Memory B cell (primary cell): ENCODE data around the gene LATS1.
"Not testable (repeated sequence)": the region's sequence is repeated elsewhere in the genome, so short reads cannot be mapped to it uniquely, and the experiment has no call there.

Experiments used
- ATAC-seq: fragments of 150-1000 bp; cut with Tn5 transposase; 2 replicates; pipeline ENCODE4 v1.10.0; 2021; ENCODE audit warnings: low read depth, mild to moderate bottlenecking, moderate library complexity
- DNase-seq, 2 donors: peaks; one replicate each; pipeline ENCODE4 v3.0.0; 2022; ENCODE audit warnings: low spot score in 2 of 2
- H3K27ac Mint-ChIP-seq: one replicate; pipeline ENCODE4 v1.8.0; 2022; ENCODE audit warnings: mild to moderate bottlenecking, moderate library complexity, mixed read lengths
- H3K27me3 Mint-ChIP-seq: one replicate; pipeline ENCODE4 v1.8.0; 2022; ENCODE audit warnings: mixed read lengths
- H3K36me3 Mint-ChIP-seq: one replicate; pipeline ENCODE4 v1.8.0; 2022; ENCODE audit warnings: mild to moderate bottlenecking, mixed read lengths
- H3K4me1 Mint-ChIP-seq: one replicate; pipeline ENCODE4 v1.8.0; 2022; ENCODE audit warnings: mixed read lengths
- H3K4me3 Mint-ChIP-seq: one replicate; pipeline ENCODE4 v1.8.0; 2022; ENCODE audit warnings: mild to moderate bottlenecking, moderate library complexity, mixed read lengths
- H3K9me3 Mint-ChIP-seq: one replicate; pipeline ENCODE4 v1.8.0; 2022; ENCODE audit warnings: mixed read lengths

LATS1 gene

DNA sequence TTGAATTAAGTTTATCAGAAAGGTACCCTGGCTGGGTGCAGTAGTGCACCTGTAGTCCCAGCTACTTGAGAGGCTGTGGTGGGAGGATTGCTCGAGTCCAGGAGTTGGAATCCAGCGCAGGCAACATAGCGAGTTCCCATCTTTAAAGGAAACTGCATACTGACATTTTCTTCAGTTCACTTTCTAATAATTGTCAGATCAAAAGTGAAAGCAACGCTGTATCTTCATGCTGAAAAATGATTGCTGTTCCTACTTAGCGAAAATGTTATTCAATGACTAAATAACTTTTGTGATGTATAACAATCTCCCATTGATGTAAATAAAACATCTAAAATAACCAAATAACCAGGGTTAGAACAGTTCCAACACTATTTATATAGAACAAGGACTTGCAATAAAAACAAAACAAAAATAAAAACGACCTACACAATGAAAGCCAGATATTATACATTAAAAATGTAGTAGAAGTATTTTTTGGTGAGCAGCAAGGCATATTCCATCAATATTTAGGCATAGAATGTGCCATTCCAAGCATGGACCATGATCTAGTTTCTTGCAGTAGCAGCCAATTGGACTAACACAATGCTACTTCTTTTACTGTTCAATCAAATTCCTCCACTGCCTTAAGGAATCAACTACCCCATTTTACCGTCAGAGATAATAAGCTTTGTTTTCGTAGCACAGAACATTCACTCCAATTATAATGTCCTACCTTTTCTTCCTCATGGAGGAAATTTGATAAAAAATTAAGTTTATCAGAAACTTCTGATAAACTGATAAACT lies 1.5 kb downstream of the LATS1 start:
- Mint-ChIP-seq H3K4me3 (peak overlapping the region; percentile 60), H3K27me3 (no peaks in the 10 kb centered on the region), H3K36me3 (peaks cover 4% of the 10 kb centered on the region), H3K27ac (peak overlapping the region; percentile 55), H3K9me3 (no peaks in the 10 kb centered on the region), H3K4me1 (peaks cover 13% of the 10 kb centered on the region)
- DNase-seq: no peak
- no peak for ATAC-seq

DNA sequence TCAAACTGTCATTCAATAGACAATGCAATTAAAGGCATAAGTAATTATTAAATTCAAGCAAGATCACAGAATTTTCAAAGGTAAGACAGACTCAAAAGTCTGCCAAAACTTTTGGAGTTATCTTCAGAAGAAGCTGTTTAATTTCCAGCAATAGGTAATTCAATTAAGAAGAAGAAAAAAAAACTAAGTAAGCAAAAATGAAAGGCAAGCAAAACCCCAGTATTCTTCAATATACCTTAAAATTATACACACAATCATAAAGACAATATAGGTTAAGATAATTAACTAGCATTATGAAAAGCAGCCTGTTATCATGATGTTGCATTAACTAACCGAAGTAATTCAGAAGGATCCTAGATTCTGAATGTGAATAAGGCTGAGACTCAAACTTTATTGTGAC lies 3.5 kb downstream of the LATS1 start:
- no peaks in the 10 kb centered on the region for H3K27me3 Mint-ChIP-seq
- DNase-seq (no peak), ATAC-seq (no peak)
- H3K4me1 Mint-ChIP-seq: peaks cover 24% of the 10 kb centered on the region
- no peak overlapping the region for H3K4me3 Mint-ChIP-seq
- H3K27ac Mint-ChIP-seq: no peak overlapping the region
- H3K9me3 Mint-ChIP-seq: no peaks in the 10 kb centered on the region
- peaks cover 4% of the 10 kb centered on the region for H3K36me3 Mint-ChIP-seq

DNA sequence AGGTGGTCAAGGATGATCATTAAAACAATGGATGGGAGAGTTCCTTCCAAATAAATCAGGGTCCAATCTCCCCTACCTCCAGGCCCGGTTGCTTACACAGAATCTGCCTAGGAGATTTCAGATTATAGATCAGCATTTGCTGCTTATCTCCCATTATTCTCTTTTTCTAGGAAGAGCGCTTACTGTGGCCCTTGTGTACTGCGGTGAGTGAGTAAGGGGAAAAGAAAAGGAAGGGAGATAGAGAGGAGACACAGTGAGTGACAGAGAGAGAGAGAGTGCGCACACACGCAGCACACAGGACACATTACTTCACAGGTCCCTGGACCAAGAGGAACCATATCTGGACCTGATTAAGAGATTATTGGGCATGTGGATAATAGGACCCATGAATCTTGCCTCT lies 6.2 kb downstream of the LATS1 start:
- no peak overlapping the region for H3K4me3 Mint-ChIP-seq
- H3K27ac Mint-ChIP-seq: no peak overlapping the region
- peaks cover 28% of the 10 kb centered on the region for H3K4me1 Mint-ChIP-seq
- H3K27me3 Mint-ChIP-seq: no peaks in the 10 kb centered on the region
- DNase-seq (no peak), ATAC-seq (no peak)
- peaks cover 4% of the 10 kb centered on the region for H3K36me3 Mint-ChIP-seq
- no peaks in the 10 kb centered on the region for H3K9me3 Mint-ChIP-seq

DNA sequence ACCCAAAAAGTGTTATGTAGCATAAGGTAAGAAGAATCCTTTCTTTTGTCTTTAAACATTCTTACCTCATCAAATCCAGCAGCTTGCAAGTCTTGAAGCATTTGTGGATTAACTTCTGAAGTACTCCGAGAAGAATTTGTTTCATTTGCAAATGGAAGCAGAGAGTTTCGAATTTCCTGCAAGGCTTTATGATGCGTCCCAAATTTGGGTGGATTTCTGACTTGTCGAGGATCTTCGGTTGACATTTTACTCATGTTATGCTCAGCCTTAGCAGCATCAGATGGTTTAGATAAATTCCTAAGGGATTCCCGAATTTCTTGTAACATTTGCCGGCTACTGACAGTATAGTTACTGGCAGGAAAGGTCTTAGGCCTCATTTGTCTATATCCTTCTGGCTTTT lies 16.2 kb downstream of the LATS1 start:
- no peak for DNase-seq
- H3K4me1 Mint-ChIP-seq: peaks cover 16% of the 10 kb centered on the region
- peaks cover 2% of the 10 kb centered on the region for H3K36me3 Mint-ChIP-seq
- no peak overlapping the region for H3K4me3 Mint-ChIP-seq
- H3K9me3 Mint-ChIP-seq: no peaks in the 10 kb centered on the region
- H3K27ac Mint-ChIP-seq: no peak overlapping the region
- no peaks in the 10 kb centered on the region for H3K27me3 Mint-ChIP-seq
- no peak for ATAC-seq

DNA sequence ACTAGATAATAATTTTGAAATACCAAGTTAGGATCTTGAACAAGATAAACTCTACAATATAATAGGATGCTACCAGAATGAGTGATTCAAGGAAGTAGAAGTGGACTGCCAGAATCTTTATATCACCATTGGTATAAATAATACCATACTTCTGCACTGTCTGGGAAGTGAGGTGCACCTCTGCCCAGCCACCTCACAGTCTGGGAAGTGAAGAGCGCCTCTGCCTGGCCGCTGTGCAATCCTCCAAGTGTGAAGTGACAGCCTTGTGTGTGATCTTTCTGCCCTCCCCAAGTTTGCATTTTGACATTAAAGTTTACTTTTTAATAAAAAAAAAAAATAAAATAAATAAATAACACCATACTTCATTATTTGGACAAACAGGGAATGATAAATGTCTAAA lies 18.8 kb downstream of the LATS1 start:
- no peak for DNase-seq
- no peak overlapping the region for H3K4me3 Mint-ChIP-seq
- H3K9me3 Mint-ChIP-seq: no peaks in the 10 kb centered on the region
- no peak overlapping the region for H3K27ac Mint-ChIP-seq
- peaks cover 2% of the 10 kb centered on the region for H3K36me3 Mint-ChIP-seq
- ATAC-seq: no peak
- peaks cover 7% of the 10 kb centered on the region for H3K4me1 Mint-ChIP-seq
- H3K27me3 Mint-ChIP-seq: no peaks in the 10 kb centered on the region

DNA sequence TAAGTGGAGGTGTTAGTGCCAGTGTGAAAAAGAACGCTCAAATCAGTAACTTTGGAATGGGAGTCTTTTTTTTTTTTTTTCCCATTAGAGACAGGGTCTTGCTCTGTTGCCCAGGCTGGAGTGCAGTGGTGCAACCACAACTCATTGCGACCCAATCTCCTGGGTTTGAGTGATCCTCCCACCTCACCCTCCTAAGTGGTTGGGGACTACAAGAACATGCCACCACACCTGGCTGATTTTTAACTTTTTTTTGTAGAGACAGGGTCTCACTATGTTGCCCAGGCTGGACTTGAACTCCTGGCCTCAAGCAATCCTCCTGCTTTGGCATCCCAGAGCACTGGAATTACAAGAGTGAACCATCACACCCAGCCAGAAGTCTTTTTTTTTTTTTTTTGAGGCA lies 19.7 kb downstream of the LATS1 start:
- Mint-ChIP-seq H3K27me3 (no peaks in the 10 kb centered on the region), H3K9me3 (no peaks in the 10 kb centered on the region), H3K36me3 (peaks cover 2% of the 10 kb centered on the region), H3K4me3 (no peak overlapping the region), H3K4me1 (peaks cover 5% of the 10 kb centered on the region), H3K27ac (no peak overlapping the region)
- DNase-seq (no peak), ATAC-seq (no peak)

DNA sequence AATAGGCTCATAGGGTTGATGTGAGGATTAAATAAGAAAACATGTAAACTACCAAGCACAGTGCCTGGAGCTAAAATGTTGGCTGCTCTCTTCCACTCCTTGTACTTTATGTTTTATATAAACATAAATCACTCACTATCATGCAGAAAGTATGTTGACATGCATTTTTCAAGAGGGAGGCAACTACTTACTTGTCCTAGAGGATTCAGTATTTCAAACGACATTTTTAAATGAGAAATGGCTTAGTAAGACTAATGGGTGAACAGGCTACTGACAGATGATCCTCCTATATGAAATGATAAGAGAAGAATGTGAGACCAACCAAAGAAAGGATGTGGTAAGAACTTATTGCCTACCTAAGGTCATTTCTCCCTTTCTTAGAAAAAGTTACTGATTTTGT lies 21.0 kb downstream of the LATS1 start:
- Mint-ChIP-seq H3K9me3 (no peaks in the 10 kb centered on the region), H3K36me3 (peaks cover 7% of the 10 kb centered on the region), H3K4me3 (no peak overlapping the region), H3K4me1 (peaks cover 5% of the 10 kb centered on the region), H3K27me3 (no peaks in the 10 kb centered on the region), H3K27ac (no peak overlapping the region)
- ATAC-seq (no peak), DNase-seq (no peak)

DNA sequence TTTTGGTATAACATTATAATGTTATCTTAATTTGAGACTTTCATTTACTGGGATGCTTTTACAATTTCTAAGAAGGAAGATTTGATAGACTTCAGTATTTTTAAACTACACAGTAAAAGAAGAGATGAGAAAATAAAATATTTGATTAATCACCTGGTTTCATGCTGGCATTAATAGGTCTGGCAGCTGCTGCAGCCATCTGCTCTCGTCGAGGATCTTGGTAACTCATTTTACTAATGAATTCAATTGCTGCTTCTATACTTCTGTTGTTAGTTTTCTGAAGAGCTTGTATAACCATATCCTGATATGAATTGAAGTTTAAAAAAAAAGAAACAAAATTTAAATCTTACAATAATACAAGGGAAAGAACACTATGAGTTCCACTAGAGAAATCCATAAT lies 23.0 kb downstream of the LATS1 start:
- H3K27me3 Mint-ChIP-seq: no peaks in the 10 kb centered on the region
- H3K36me3 Mint-ChIP-seq: peaks cover 14% of the 10 kb centered on the region
- ATAC-seq: no peak
- H3K4me3 Mint-ChIP-seq: no peak overlapping the region
- DNase-seq: no peak
- peaks cover 6% of the 10 kb centered on the region for H3K4me1 Mint-ChIP-seq
- no peaks in the 10 kb centered on the region for H3K9me3 Mint-ChIP-seq
- H3K27ac Mint-ChIP-seq: no peak overlapping the region

DNA sequence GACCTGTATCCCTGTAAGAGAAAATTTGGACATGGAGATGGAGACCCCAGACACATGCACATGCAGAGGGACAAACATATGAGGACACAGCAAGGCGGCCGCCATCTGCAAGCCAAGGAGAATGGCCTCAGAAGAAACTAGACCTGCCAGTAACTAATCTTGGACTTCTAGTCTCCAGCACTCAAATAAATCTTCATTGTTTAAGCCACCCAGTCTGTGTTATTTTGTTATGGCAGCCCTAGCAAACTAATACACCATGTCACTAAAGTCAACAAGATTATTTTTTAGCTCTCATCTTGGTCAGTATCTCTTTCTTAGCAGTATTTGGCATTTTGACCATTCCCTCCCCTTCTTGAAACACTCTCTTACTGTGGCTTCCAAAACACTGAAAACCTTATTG lies 26.7 kb downstream of the LATS1 start:
- Mint-ChIP-seq H3K36me3 (peaks cover 23% of the 10 kb centered on the region), H3K4me1 (peaks cover 7% of the 10 kb centered on the region), H3K4me3 (no peak overlapping the region), H3K27me3 (no peaks in the 10 kb centered on the region), H3K9me3 (no peaks in the 10 kb centered on the region), H3K27ac (peak overlapping the region; percentile 23)
- DNase-seq (no peak), ATAC-seq (no peak)

DNA sequence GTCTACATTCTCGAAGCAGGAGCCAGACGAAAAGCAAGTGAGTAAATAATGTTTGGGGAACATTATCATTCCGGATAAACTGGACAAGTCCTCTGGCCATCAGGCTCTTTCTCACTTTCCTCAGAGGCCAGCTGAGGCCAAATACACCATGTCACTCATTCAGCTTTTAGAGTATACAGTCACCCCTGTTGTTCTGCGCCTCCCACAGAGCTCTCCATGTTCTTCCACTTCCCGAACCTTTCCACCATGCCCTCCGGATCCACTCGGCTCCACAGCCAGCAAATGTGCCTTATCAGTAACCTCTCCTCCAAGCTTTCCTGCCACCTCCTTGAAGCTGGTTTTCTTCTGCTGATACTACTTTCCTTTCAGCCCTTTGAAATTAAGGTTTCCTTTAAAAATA lies 31.7 kb downstream of the LATS1 start:
- H3K36me3 Mint-ChIP-seq: peaks cover 21% of the 10 kb centered on the region
- no peaks in the 10 kb centered on the region for H3K27me3 Mint-ChIP-seq

DNA sequence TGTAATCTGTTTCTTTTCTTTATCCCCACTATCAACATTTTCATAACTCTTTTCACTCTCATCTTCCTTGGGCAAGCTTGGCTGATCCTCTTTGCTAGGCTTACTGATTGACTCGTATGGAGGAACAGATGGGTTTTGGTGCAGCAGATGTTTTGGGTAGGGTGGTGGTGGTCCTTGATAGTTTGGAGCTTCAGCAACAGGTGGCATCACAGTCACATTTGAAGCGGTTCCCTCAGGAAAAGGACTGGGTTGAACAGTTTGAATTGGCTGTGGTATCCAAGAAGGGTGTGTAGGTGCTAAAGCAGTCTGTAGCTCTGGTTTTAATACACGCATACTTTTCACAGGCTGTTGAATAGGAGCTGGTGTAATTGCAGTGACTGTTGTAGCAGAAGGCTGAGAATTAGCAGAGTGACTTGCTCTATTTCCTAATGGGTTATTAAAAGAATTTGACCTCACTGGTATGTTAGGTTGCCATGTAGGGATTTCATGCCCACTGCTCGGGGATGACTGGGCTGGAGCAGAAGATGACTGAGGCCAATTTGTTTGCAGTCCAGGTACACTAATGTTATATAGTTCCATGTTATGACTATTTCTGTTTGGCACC lies 34.5 kb downstream of the LATS1 start:
- H3K4me1 Mint-ChIP-seq: peaks cover 7% of the 10 kb centered on the region
- H3K27me3 Mint-ChIP-seq: no peaks in the 10 kb centered on the region
- H3K9me3 Mint-ChIP-seq: no peaks in the 10 kb centered on the region
- H3K4me3 Mint-ChIP-seq: no peak overlapping the region
- H3K36me3 Mint-ChIP-seq: peaks cover 16% of the 10 kb centered on the region
- no peak overlapping the region for H3K27ac Mint-ChIP-seq
- ATAC-seq: no peak
- no peak for DNase-seq

More for the DNA sequence above, 31.7 kb downstream of the LATS1 start:
- no peak overlapping the region for H3K4me3 Mint-ChIP-seq
- no peak for ATAC-seq
- peaks cover 3% of the 10 kb centered on the region for H3K4me1 Mint-ChIP-seq
- DNase-seq: no peak
- peak overlapping the region; percentile 49 for H3K27ac Mint-ChIP-seq
- no peaks in the 10 kb centered on the region for H3K9me3 Mint-ChIP-seq

DNA sequence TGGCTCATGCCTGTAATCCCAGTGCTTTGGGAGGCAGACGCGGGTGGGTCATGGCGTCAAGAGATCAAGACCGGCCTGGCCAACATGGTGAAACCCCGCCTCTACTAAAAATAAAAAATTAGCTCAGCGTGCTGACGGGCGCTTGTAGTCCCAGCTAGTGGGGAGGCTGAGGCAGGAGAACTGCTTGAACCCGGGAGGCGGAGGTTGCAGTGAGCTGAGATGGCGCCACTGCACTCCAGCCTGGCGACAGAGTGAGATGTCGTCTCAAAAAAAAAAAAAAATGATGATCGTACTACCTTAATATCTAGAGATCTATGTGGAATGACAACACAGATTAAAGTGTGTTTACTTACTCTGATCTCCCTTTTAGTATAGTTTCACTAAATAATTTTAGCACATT lies 36.1 kb downstream of the LATS1 start:
- not testable (repeated sequence) for H3K27me3 Mint-ChIP-seq, ATAC-seq, H3K27ac Mint-ChIP-seq, DNase-seq, H3K9me3 Mint-ChIP-seq, H3K4me3 Mint-ChIP-seq, H3K4me1 Mint-ChIP-seq
- peaks cover 17% of the 10 kb centered on the region for H3K36me3 Mint-ChIP-seq

DNA sequence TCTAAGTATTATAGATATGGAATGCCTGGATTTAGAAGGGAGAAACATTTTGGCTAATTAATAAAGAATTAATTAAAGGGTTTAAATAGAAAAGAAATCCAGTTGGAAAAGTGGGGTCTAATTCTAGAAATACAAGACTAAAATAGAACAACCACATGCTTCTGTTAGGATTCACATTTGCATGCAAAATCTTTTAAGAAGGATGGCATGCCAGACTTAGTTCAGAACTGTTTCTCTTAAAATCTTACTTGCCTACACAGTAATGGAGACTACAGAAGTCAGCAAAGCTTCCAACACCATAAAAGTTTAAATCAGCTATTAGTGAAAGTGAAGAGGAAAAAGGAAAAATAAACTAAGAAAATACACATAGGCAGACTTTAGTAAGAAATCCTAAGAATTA lies 36.7 kb downstream of the LATS1 start:
- Mint-ChIP-seq H3K27ac (no peak overlapping the region), H3K27me3 (no peaks in the 10 kb centered on the region)
- ATAC-seq: no peak

DNA sequence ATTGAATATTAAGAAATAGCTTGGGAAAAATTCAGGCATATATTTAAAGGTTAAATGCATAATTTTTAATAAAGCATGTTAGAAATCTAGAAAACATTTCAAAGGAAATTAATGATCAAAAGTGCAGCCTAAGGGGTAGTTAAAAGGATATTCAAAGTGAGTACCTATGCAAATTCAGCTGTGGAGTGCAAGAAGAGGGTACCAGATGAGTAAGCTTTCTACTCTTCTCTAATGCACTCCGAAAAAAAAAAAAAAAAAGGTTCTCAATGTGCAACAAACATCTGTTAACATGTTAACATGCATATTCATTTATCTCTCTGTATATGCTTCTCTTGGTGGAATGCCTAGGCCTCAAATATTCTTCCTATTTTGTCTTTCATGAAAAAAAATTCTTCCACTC lies 37.4 kb downstream of the LATS1 start:
- peak; percentile 24 for ATAC-seq
- Mint-ChIP-seq H3K9me3 (no peaks in the 10 kb centered on the region), H3K27ac (no peak overlapping the region), H3K4me3 (no peak overlapping the region), H3K4me1 (peaks cover 4% of the 10 kb centered on the region), H3K27me3 (no peaks in the 10 kb centered on the region), H3K36me3 (peaks cover 11% of the 10 kb centered on the region)
- DNase-seq: no peak

More for the DNA sequence above, 36.7 kb downstream of the LATS1 start:
- peaks cover 11% of the 10 kb centered on the region for H3K36me3 Mint-ChIP-seq
- no peaks in the 10 kb centered on the region for H3K9me3 Mint-ChIP-seq
- peaks cover 4% of the 10 kb centered on the region for H3K4me1 Mint-ChIP-seq
- DNase-seq: no peak
- no peak overlapping the region for H3K4me3 Mint-ChIP-seq

DNA sequence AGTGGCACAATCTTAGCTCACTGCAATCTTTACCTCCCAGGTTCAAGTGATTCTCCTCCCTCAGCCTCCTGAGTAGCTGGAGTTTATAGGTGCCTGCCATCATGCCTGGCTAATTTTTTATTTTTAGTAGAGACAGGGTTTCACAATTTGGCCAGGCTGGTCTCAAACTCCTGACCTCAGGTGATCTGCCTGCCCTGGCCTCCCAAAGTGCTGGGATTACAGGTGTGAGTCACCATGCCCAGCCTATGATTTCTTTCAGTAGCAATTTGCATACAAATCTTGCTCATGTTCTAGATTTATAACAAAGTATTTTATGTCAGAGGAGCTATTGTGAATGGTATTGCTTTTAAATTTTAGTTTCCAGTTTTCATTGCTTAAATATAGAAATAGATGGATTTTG lies 45.6 kb downstream of the LATS1 start:
- H3K27ac Mint-ChIP-seq, DNase-seq, H3K4me3 Mint-ChIP-seq, H3K4me1 Mint-ChIP-seq, ATAC-seq, H3K9me3 Mint-ChIP-seq, H3K27me3 Mint-ChIP-seq: not testable (repeated sequence)
- peaks cover 28% of the 10 kb centered on the region for H3K36me3 Mint-ChIP-seq
